ENCODE results near the gene CUBN.

Gene CUBN

DNA sequence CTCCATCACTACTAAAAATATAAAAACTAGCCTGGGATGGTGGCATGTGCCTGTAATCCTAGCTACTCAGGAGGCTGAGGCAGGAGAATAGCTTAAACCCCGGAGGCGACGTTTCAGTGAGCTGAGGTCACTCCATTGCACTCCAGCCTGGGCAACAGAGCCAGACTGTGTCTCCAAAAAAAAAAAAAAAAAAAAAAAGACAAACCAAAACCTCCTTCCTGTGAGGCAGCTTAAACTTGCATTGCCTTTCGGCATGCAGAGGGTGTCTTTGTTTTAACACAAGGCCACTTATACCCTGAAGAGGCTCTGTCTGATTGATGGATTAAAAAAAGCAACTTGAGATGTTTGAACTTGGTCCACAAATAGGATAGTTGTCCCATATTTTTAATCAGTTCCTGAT is 184.0 kb downstream of the CUBN start:
- peak overlapping the region; percentile 69 to 73 for H3K27ac ChIP-seq
- intact Hi-C loops (cut with DNase I; ENCODE audit: low total_unique reads), result no loop called here
- H3K4me1 ChIP-seq, result peaks cover 0 to 34% (median 8%) of the 10 kb centered on the region in 4 donors

DNA sequence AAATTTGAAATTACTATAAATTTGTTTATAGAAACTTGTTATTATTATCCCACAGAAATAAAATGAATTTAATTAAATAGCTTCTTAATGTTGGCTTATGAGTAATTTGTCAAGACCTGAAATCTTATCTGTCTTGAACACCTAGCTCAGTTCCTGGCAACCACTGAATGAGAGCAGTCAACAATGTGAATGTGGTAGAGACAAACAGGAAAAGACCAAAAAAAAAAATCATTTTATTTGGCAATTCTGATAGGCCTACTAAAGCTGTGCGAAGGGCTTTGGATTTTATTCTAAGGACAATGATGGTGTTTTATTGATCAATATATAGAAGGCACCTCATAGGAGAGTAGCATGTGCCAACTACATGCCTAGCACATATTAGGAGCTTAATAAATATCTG is 184.6 kb downstream of the CUBN start:
- Histone ChIP-seq H3K36me3 (no peaks in the 10 kb centered on the region), H3K27ac (peak overlapping the region; percentile 69 to 73), H3K9me3 (no peaks in the 10 kb centered on the region), H3K27me3 (no peaks in the 10 kb centered on the region), H3K4me1 (peaks cover 0 to 32% (median 8%) of the 10 kb centered on the region in 4 donors), H3K4me3 (no peak overlapping the region)
- DNase-seq, result no peak
- TF ChIP-seq, protein P1, sequence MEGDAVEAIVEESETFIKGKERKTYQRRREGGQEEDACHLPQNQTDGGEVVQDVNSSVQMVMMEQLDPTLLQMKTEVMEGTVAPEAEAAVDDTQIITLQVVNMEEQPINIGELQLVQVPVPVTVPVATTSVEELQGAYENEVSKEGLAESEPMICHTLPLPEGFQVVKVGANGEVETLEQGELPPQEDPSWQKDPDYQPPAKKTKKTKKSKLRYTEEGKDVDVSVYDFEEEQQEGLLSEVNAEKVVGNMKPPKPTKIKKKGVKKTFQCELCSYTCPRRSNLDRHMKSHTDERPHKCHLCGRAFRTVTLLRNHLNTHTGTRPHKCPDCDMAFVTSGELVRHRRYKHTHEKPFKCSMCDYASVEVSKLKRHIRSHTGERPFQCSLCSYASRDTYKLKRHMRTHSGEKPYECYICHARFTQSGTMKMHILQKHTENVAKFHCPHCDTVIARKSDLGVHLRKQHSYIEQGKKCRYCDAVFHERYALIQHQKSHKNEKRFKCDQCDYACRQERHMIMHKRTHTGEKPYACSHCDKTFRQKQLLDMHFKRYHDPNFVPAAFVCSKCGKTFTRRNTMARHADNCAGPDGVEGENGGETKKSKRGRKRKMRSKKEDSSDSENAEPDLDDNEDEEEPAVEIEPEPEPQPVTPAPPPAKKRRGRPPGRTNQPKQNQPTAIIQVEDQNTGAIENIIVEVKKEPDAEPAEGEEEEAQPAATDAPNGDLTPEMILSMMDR (IDR thresholded peaks at IDR 0.05), result no peak
- intact Hi-C loops (cut with DNase I; ENCODE audit: low total_unique reads), result no loop called here

More for the DNA sequence above, 184.0 kb downstream of the CUBN start:
- H3K4me3 ChIP-seq, result no peak overlapping the region
- no peaks in the 10 kb centered on the region for H3K9me3 ChIP-seq
- H3K27me3 ChIP-seq, result no peaks in the 10 kb centered on the region
- TF ChIP-seq, protein P1 (IDR thresholded peaks at IDR 0.05), result no peak
- DNase-seq, result no peak
- no peaks in the 10 kb centered on the region for H3K36me3 ChIP-seq

DNA sequence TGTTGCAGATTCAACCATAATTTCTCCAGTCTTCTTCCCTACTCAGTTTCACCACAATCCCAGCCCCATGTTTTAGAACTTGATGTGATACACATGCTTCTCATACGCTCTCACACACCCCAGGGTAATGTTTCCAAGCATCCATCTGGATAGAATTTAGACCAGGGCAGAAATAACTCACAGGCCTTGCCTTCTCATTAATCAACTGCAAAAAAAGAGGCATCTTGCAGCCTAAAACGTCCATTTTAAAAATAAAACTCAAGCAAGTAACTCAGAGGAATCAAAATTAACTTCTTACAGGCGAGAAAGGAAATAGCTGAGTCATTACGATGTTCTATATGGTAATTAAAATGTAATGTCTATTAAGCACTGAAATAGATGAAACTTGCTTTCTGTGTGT is 185.2 kb downstream of the CUBN start:
- Histone ChIP-seq H3K4me1 (peaks cover 0 to 32% (median 8%) of the 10 kb centered on the region in 4 donors), H3K27me3 (no peaks in the 10 kb centered on the region), H3K36me3 (no peaks in the 10 kb centered on the region), H3K9me3 (no peaks in the 10 kb centered on the region), H3K4me3 (no peak overlapping the region), H3K27ac (peak overlapping the region; percentile 69 to 73)
- no peak for DNase-seq
- intact Hi-C loops (cut with DNase I; ENCODE audit: low total_unique reads), result no loop called here
- TF ChIP-seq, protein P1 (IDR thresholded peaks at IDR 0.05), result no peak

DNA sequence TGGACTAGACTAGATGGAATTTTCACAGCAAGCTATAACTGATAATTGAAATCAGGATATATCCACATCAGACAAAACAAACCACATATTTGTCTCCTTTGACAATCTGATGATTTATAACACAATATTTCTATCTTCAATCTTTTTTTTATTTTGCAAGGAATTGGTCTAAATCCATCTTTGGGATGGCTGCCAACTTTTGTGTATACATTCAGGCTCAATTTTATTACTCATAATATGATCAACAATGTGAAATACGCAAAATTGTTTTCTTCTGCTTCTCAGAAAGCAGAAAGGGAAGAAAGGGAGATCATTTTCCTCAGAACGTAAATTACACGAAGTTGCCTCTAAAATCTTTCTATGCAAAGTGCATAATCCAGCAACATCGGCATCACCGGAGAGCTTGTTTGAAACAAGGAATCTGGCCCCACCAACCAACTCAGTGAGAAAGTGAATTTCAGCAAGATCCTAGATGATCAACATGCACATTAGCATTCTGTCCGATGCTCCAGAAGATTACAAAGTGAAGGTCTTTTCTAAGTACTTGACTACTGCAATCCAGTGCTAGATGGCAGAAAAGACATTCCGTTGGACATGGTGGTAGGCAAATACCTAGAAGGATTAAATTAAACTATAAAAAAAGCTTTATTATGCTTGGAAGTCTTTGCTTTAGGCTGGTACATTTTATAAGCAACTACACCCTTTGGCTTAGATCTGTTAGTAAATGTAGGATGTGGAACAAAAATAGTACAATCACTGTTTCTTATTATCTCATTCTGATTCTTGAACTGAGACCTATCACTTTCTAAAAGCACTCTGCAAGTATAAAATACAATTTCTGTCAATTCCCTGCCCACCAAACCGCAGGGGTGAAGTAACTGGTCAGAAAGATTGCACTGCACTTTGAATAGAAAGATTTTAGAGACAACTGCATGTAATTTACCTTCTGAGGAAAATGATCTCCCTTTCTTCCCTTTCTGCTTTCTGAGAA is 186.0 kb downstream of the CUBN start:
- H3K4me3 ChIP-seq, result peak overlapping the region in 1 of 2 donors; percentile 21
- no peaks in the 10 kb centered on the region for H3K36me3 ChIP-seq
- DNase-seq, result no peak
- peaks cover 0 to 32% (median 8%) of the 10 kb centered on the region in 4 donors for H3K4me1 ChIP-seq
- intact Hi-C loops (cut with DNase I; ENCODE audit: low total_unique reads), result no loop called here
- H3K27me3 ChIP-seq, result no peaks in the 10 kb centered on the region
- peak overlapping the region; percentile 69 to 73 for H3K27ac ChIP-seq
- no peaks in the 10 kb centered on the region for H3K9me3 ChIP-seq
- TF ChIP-seq, protein P1 (IDR thresholded peaks at IDR 0.05), result no peak

DNA sequence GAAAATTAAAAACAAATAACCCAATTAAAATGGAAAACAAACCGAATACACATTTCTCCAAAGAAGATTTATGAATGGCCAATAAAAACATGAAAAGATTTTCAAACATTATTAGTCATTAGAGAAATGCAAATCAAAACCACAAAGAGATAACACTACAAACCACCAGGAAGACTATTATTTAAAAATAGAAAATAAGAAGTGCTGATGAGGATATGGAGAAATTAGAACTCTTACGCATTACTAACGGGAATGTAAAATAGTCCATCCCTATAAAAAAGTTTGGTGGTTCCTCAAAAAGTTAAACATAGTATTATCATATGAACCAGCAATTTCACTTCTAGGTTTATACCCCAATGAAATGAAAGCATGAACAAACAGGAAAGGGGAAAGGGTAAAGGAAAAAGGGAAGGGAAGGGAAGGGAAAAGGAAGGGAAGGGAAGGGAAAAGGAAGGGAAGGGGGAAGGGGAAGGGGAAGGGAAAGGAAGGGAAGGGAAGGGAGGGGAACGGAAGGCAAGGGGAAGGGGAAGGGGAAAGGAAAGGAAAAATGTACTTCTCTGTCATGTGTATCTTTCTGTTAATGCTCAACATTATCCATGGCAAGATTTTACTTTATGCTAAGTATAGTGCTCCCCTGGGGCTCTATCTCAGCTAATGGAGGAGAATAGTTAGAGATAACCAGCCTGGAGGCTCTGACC is 187.1 kb downstream of the CUBN start:
- Histone ChIP-seq H3K36me3 (no peaks in the 10 kb centered on the region), H3K4me1 (peaks cover 0 to 32% (median 8%) of the 10 kb centered on the region in 4 donors), H3K4me3 (no peak overlapping the region), H3K9me3 (no peaks in the 10 kb centered on the region), H3K27ac (peak overlapping the region in 1 of 2 donors; percentile 73), H3K27me3 (no peaks in the 10 kb centered on the region)
- DNase-seq, result no peak
- intact Hi-C loops (cut with DNase I; ENCODE audit: low total_unique reads), result no loop called here
- TF ChIP-seq, protein P1 (IDR thresholded peaks at IDR 0.05), result no peak
